RWPE2 (cell line): ENCODE results near the gene MRM2.

ENCODE experiments used
- ATAC-seq: fragments of 200-7000 bp; cut with Tn5 transposase; 3 replicates; pipeline ENCODE4 v1.9.1; 2021; ENCODE audit warnings: low read depth
- DNase-seq: peaks from one replicate; pipeline ENCODE4 v3.0.0-alpha.2; 2020; ENCODE audit warnings: low spot score
- H3K27ac ChIP-seq: fragments of 450-650 bp; 2 replicates; pipeline ENCODE4 v1.5.1; 2017; ENCODE audit warnings: mild to moderate bottlenecking; ENCODE audit not compliant: poor library complexity, severe bottlenecking
- H3K27me3 ChIP-seq: fragments of 250-450 bp; sonication (Bioruptor Pico); 2 replicates; pipeline ENCODE4 v1.5.1; 2021; ENCODE audit warnings: mild to moderate bottlenecking, moderate library complexity; ENCODE audit not compliant: insufficient read depth, poor library complexity, severe bottlenecking
- H3K36me3 ChIP-seq: fragments of 250-450 bp; sonication (Bioruptor Pico); 2 replicates; pipeline ENCODE4 v1.5.1; 2020; ENCODE audit warnings: low read depth, mild to moderate bottlenecking, moderate library complexity
- H3K4me1 ChIP-seq: fragments of 250-450 bp; sonication (Bioruptor Pico); 2 replicates; pipeline ENCODE4 v1.5.1; 2021; ENCODE audit warnings: mild to moderate bottlenecking, moderate library complexity; ENCODE audit not compliant: insufficient read depth, poor library complexity, severe bottlenecking
- H3K4me3 ChIP-seq: fragments of 250-450 bp; sonication (Bioruptor Pico); 2 replicates; pipeline ENCODE4 v1.5.1; 2021; ENCODE audit warnings: mild to moderate bottlenecking, moderate library complexity; ENCODE audit not compliant: severe bottlenecking
- H3K9me3 ChIP-seq: fragments of 250-450 bp; sonication (Bioruptor Pico); 2 replicates; pipeline ENCODE4 v1.5.1; 2021; ENCODE audit warnings: mild to moderate bottlenecking, moderate library complexity; ENCODE audit not compliant: severe bottlenecking
- TF ChIP-seq, protein P1 (sequence below): fragments of 450-650 bp; IDR thresholded peaks from one replicate; pipeline ENCODE4 v1.5.1; 2017; ENCODE audit warnings: mild to moderate bottlenecking, moderate library complexity; ENCODE audit not compliant: poor library complexity, severe bottlenecking

Gene MRM2

DNA sequence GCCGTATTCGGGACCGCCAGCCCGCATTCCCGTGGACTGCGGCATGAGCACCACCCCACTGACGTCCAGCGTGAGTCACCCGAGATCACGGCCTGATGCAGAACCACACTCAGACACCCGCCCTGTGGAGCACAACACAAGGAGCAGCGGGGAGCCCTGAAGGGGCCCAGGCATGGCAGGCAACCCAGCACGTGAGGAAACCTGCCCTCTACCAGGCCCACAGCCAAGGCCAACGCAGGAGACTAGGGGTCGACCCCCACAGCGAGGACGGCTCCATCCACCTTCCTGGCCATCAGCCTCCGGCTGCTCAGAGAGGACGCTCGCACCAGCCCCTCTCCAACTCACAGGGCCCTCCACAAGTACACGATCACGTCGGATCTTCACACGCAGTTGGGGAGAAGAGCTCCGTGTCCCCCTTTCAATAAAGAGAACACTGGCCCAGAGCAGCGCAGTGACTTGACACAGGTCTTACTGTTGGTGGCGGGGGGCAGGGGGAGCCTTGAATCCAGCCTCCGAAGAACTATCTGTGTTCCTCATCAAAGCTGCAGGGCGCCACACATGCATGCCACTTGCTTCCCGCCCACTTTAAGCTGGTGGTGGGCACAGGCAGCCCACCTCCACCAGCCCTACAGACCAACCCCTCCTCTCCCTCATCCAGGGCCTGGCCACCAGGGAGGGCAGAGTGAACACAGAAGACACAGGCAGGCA, 31.3 kb downstream of the MRM2 start:
- no peaks in the 10 kb centered on the region for H3K27me3 ChIP-seq
- ATAC-seq: no peak
- peak; percentile 41 for DNase-seq
- H3K4me3 ChIP-seq: no peak overlapping the region
- H3K27ac ChIP-seq: no peak overlapping the region
- TF ChIP-seq, protein P1, sequence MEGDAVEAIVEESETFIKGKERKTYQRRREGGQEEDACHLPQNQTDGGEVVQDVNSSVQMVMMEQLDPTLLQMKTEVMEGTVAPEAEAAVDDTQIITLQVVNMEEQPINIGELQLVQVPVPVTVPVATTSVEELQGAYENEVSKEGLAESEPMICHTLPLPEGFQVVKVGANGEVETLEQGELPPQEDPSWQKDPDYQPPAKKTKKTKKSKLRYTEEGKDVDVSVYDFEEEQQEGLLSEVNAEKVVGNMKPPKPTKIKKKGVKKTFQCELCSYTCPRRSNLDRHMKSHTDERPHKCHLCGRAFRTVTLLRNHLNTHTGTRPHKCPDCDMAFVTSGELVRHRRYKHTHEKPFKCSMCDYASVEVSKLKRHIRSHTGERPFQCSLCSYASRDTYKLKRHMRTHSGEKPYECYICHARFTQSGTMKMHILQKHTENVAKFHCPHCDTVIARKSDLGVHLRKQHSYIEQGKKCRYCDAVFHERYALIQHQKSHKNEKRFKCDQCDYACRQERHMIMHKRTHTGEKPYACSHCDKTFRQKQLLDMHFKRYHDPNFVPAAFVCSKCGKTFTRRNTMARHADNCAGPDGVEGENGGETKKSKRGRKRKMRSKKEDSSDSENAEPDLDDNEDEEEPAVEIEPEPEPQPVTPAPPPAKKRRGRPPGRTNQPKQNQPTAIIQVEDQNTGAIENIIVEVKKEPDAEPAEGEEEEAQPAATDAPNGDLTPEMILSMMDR: no peak
- no peaks in the 10 kb centered on the region for H3K4me1 ChIP-seq
- peaks cover 61% of the 10 kb centered on the region for H3K36me3 ChIP-seq
- H3K9me3 ChIP-seq: no peaks in the 10 kb centered on the region

- TF ChIP-seq, protein P1: no peak
- no peak for ATAC-seq
- Histone ChIP-seq H3K36me3 (peaks cover 60% of the 10 kb centered on the region), H3K27me3 (no peaks in the 10 kb centered on the region), H3K27ac (no peak overlapping the region), H3K4me3 (no peak overlapping the region), H3K4me1 (no peaks in the 10 kb centered on the region), H3K9me3 (no peaks in the 10 kb centered on the region)
- peak; percentile 18 for DNase-seq
These were observed 32.1 kb downstream of the MRM2 start for GRCh38 chr7:2209961-2210323.

DNA sequence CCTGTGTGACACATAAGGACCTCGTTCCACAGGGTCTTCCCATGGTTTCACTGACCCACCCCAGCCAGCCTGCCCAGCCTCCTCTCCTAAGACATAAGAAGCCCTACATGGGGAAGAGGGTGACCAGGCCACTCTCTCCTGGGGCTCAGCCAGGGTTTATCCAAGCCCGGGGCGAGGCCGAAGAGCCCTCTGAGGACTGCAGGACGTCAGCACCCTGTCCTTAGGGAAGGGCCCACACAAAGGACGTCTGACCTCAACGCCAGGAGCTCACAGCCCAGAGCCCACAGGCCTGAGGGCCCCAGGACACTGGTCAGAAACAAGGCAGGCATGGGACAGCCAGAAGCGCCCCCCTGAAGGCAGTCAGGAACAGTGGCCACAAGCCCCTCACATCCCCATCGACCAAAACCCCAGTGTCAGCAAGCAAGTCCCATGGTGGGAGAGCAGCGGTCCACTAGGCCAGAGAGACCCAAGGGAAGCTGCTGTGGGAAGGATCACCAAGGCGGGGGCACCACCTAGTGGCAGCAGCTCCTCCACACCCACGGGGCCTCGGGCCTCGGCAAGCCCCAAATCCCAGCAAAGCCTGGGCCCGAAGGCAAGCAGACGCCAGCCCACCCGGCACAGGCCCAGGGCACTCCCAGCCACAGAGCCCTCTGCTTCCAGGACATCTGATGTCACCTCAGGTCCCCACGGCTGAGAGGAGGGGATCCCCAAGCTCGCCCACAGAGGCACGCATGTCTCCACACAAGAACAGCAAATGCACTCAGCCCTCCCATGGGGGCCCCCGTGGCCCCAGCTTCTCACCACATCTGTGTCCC, 32.7 kb downstream of the MRM2 start:
- no peak overlapping the region for H3K4me3 ChIP-seq
- H3K27me3 ChIP-seq: no peaks in the 10 kb centered on the region
- TF ChIP-seq, protein P1: peak; percentile 58
- DNase-seq (peak; percentile 58), ATAC-seq (peak; percentile 65; the same call in 1 of the 3 replicates)
- peaks cover 54% of the 10 kb centered on the region for H3K36me3 ChIP-seq
- no peaks in the 10 kb centered on the region for H3K9me3 ChIP-seq
- H3K4me1 ChIP-seq: no peaks in the 10 kb centered on the region
- no peak overlapping the region for H3K27ac ChIP-seq

- DNase-seq (peak; percentile 34), ATAC-seq (no peak)
- peaks cover 51% of the 10 kb centered on the region for H3K36me3 ChIP-seq
- TF ChIP-seq, protein P1: no peak
- no peaks in the 10 kb centered on the region for H3K27me3 ChIP-seq
- no peak overlapping the region for H3K27ac ChIP-seq
- H3K4me1 ChIP-seq: no peaks in the 10 kb centered on the region
- no peaks in the 10 kb centered on the region for H3K9me3 ChIP-seq
- H3K4me3 ChIP-seq: no peak overlapping the region
These were observed 33.3 kb downstream of the MRM2 start for GRCh38 chr7:2208712-2209111.
